ENCODE results near the gene WDR44.
"Not testable (repeated sequence)": the region's sequence is repeated elsewhere in the genome, so short reads cannot be mapped to it uniquely, and the experiment has no call there.

WDR44 gene

DNA sequence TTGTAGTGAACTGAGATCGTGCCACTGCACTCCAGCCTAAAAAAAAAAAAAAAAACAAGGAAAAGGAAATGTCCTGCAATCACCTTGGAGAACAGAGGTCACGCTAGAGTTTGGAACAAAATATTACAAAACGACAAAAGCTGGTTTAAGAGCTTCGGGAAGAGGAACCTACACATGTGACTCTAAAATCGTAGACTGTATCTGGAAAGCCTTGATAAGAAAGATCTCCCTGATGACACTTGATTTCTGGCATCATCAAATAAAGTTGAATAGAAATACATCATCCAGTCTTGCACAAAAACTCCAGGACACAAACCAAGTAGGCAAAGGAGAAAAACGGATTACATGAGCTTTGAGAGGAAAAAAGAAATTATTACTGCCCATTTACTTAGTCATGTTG, 118.6 kb downstream of the WDR44 start:
- TF ChIP-seq, protein P1, sequence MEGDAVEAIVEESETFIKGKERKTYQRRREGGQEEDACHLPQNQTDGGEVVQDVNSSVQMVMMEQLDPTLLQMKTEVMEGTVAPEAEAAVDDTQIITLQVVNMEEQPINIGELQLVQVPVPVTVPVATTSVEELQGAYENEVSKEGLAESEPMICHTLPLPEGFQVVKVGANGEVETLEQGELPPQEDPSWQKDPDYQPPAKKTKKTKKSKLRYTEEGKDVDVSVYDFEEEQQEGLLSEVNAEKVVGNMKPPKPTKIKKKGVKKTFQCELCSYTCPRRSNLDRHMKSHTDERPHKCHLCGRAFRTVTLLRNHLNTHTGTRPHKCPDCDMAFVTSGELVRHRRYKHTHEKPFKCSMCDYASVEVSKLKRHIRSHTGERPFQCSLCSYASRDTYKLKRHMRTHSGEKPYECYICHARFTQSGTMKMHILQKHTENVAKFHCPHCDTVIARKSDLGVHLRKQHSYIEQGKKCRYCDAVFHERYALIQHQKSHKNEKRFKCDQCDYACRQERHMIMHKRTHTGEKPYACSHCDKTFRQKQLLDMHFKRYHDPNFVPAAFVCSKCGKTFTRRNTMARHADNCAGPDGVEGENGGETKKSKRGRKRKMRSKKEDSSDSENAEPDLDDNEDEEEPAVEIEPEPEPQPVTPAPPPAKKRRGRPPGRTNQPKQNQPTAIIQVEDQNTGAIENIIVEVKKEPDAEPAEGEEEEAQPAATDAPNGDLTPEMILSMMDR (IDR thresholded peaks at IDR 0.05; ENCODE audit: control extremely low read depth, extremely low read depth, low read depth, missing control alignments): no peak
- ChIA-PET POLR2A (no interaction called here), CTCF (interaction anchor here (0.6 to 1.8 kb wide), 2 partner anchors 137 to 683 kb away, joined by 3 to 5 read pairs; no protein-coding TSS in a partner anchor)

DNA sequence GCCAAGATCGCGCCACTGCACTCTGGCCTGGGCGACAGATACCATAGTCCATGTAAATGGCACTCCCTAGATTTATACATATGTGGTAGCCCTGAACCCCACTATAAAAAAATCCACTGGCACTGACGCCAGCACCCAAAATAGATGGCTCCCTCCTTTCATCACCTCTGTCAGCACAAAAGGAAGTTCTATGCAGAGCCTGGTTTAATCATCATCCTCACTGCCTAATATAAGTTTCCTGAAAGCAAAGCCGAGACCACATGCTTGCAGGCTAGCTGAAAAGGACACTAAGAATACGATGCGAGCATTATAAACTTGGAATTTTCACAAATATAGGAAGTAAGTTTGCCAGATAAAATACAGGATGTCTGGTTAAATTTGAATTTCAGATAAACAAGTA, 122.2 kb downstream of the WDR44 start:
- no peak for DNase-seq (ENCODE audit: extremely low spot score)
- CTCF ChIA-PET: interaction anchor here (1.6 kb wide), 1 partner anchor 9 kb away, joined by 3 read pairs; no protein-coding TSS in a partner anchor
- TF ChIP-seq, protein P1 (IDR thresholded peaks at IDR 0.05; ENCODE audit: control extremely low read depth, extremely low read depth, low read depth, missing control alignments): no peak
- POLR2A ChIA-PET: no interaction called here

More for the DNA sequence above, 118.6 kb downstream of the WDR44 start:
- no peak for DNase-seq (ENCODE audit: extremely low spot score)

DNA sequence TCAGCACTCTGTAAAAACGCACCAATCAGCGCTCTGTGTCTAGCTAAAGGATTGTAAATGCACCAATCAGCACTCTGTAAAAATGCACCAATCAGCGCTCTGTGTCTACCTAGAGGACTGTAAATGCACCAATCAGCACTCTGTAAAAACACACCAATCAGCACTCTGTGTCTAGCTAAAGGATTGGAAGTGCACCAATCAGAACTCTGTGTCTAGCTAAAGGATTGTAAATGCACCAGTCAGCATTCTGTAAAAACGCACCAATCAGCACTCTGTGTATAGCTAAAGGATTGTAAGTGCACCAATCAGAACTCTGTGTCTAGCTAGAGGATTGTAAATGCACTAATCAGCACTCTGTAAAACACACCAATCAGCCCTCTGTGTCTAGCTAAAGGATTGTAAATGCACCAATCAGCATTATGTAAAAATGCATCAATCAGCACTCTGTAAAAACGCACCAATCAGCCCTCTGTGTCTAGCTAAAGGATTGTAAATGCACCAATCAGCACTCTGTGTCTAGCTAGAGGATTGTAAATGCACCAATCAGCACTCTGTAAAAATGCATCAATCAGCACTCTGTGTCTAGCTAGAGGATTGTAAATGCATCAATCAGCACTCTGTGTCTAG, 124.9 kb downstream of the WDR44 start:
- CTCF ChIA-PET: interaction anchor here (1.3 to 1.6 kb wide), 2 partner anchors 12 to 13 kb away, joined by 3 read pairs; no protein-coding TSS in a partner anchor
- POLR2A ChIA-PET: not testable (repeated sequence)

DNA sequence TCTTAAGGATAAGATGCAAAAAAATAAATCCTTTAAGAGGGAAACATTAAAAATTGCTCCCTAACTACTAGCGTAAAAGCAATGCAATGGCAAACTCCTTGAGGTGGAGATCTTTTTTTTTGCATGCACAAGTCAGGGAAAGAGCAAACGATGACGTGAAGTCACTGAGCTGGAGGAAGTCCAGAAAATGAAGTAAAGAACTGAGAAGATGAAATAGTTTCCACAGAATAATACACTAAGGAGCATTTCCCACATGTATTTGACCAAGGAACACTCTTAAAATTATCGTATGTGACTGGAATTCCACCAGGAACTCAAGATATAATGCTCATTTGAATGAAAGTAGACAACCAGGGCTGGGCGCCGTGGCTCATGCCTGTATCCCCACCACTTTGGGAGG, 128.7 kb downstream of the WDR44 start:
- TF ChIP-seq, protein P1 (IDR thresholded peaks at IDR 0.05; ENCODE audit: control extremely low read depth, extremely low read depth, low read depth, missing control alignments): no peak
- no peak for DNase-seq (ENCODE audit: extremely low spot score)
- ChIA-PET CTCF (interaction anchor here (1.6 kb wide), 1 partner anchor 15 kb away, joined by 6 read pairs; no protein-coding TSS in a partner anchor), POLR2A (no interaction called here)

More for the DNA sequence above, 124.9 kb downstream of the WDR44 start:
- DNase-seq (ENCODE audit: extremely low spot score): not testable (repeated sequence)

DNA sequence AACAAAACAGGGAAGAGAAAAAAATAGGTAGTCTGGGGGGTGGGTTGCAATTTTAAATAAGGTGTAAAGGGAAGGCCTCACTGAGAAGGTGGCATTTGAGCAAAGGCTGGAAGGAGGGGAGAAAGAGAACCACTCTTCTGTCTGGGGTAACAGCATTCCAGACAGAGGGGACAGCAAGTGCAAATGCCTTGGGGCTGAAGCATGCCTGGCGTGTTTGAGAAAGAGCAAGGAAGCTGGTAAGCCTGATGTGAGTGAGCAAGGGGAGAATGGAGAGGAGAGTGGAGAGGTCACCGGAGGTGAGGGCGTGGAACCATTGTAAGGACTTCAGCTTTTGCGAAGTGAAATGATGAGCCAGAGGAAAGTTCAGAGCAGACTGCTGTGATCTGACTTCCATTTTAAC, 130.0 kb downstream of the WDR44 start:
- TF ChIP-seq, protein P1 (IDR thresholded peaks at IDR 0.05; ENCODE audit: control extremely low read depth, extremely low read depth, low read depth, missing control alignments): no peak
- ChIA-PET POLR2A (no interaction called here), CTCF (no interaction called here)
- DNase-seq (ENCODE audit: extremely low spot score): no peak

DNA sequence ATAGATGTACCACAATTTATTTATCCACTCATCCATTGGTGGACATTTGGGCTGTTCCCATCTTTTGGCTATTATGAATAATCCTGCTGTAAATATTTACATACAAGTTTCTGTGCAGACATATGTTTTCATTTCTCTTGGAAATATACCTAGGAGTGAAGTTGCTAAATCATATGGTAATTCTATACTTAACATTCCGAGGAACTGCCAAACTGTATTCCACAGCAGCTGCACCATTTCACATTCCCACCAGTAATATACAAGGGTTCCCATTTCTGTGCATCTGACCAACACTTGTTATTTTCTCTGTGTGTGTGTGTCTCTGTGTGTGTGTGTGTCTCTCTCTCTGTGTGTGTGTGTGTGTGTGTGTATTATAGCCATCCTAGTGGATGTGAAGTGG, 134.3 kb downstream of the WDR44 start:
- CTCF ChIA-PET: no interaction called here
- POLR2A ChIA-PET: no interaction called here
- TF ChIP-seq, protein P1 (IDR thresholded peaks at IDR 0.05; ENCODE audit: control extremely low read depth, extremely low read depth, low read depth, missing control alignments): no peak
- DNase-seq (ENCODE audit: extremely low spot score): no peak

DNA sequence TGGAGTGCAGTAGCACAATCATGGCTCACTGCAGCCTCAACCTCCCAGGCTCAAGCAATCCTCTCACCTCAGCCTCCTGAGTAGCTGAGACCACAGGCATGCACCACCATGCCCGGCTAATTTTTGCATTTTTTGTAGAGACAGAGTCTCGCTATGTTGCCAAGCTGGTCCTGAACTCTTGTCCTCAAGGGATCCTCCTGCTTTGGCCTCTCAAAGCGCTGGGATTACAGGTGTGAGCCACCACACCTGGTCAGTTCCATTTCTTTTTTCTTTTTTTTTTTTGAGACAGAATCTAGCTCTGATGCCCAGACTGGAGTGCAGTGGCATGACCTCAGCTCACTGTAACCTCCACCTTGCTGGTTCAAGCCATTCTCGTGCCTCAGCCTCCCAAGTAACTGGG, 136.5 kb downstream of the WDR44 start:
- POLR2A ChIA-PET; DNase-seq (ENCODE audit: extremely low spot score); CTCF ChIA-PET: not testable (repeated sequence)

Data from GM10248 (cell line).